Naive thymus-derived CD4-positive, alpha-beta T cell (primary cell): ENCODE results near the gene DGKH. TPM values are rescaled to one million over a fixed set of nuclear protein-coding genes. Genes with fewer than 3 reads are reported as not detected.
"Not testable (repeated sequence)": the region's sequence is repeated elsewhere in the genome, so short reads cannot be mapped to it uniquely, and the experiment has no call there.

ENCODE experiments used
- ATAC-seq: fragments of 150-1000 bp; cut with Tn5 transposase; 2 replicates; pipeline ENCODE4 v1.10.0; 2021; ENCODE audit warnings: mild to moderate bottlenecking, moderate library complexity
- CTCF ChIA-PET: fragments of 350-600 bp; sonication (Branson Sonifier 250); formaldehyde crosslinking; loops from one replicate; lab custom pipeline; 2021; ENCODE audit warnings: antibody characterized with exemption; lab: Charles Lee
- POLR2A ChIA-PET: fragments of 350-600 bp; sonication (Branson Sonifier 250); formaldehyde crosslinking; loops from one replicate; lab custom pipeline; 2021; ENCODE audit warnings: antibody characterized with exemption, inconsistent platforms; lab: Charles Lee
- DNase-seq, 9 donors: peaks; one replicate each; pipeline versions ENCODE4 v3.0.0 to v3.0.0-alpha.2; 2020 to 2022; ENCODE audit warnings: mixed read lengths in 1 of 9
- H3K27ac ChIP-seq: one replicate; pipeline ENCODE4 v1.7.0; 2013; ENCODE audit warnings: mild to moderate bottlenecking, low read depth, low read length, moderate library complexity
- H3K27me3 ChIP-seq, 2 donors: one replicate each; pipeline ENCODE4 v1.7.0; 2013; ENCODE audit warnings: low read length in 2 of 2, mild to moderate bottlenecking in 2 of 2, moderate library complexity in 2 of 2; ENCODE audit not compliant: control insufficient read depth in 2 of 2, insufficient read depth in 2 of 2
- H3K36me3 ChIP-seq, 3 experiments: 1 replicate in 2 of 3; 2 replicates in 1 of 3; pipeline ENCODE4 v1.7.0; 2013; ENCODE audit warnings: low read length in 3 of 3, mild to moderate bottlenecking in 3 of 3, moderate library complexity in 1 of 3; ENCODE audit not compliant: insufficient read depth in 3 of 3, control insufficient read depth in 2 of 3
- H3K4me1 ChIP-seq, 2 donors: one replicate each; pipeline ENCODE4 v1.7.0; 2013; ENCODE audit warnings: low read length in 2 of 2, mild to moderate bottlenecking in 2 of 2, moderate library complexity in 1 of 2; ENCODE audit not compliant: control insufficient read depth in 2 of 2, insufficient read depth in 2 of 2
- H3K4me3 ChIP-seq: 2 replicates; pipeline ENCODE4 v1.7.0; 2013; ENCODE audit warnings: mild to moderate bottlenecking, low read length
- H3K9me3 ChIP-seq, 3 experiments: 1 replicate in 2 of 3; 2 replicates in 1 of 3; pipeline ENCODE4 v1.7.0; 2013; ENCODE audit warnings: low read length in 3 of 3; ENCODE audit not compliant: control insufficient read depth in 2 of 3
- H3K27ac Mint-ChIP-seq, 9 donors: one replicate each; pipeline ENCODE4 v1.8.0; 2020 to 2022; ENCODE audit warnings: mixed read lengths in 9 of 9, mild to moderate bottlenecking in 8 of 9, moderate library complexity in 5 of 9, inconsistent platforms in 2 of 9
- H3K27me3 Mint-ChIP-seq, 5 donors: one replicate each; pipeline ENCODE4 v1.8.0; 2021 to 2022; ENCODE audit warnings: mixed read lengths in 5 of 5, mild to moderate bottlenecking in 1 of 5
- H3K36me3 Mint-ChIP-seq, 5 donors: one replicate each; pipeline ENCODE4 v1.8.0; 2020 to 2022; ENCODE audit warnings: mixed read lengths in 5 of 5, mild to moderate bottlenecking in 3 of 5, inconsistent platforms in 1 of 5
- H3K4me1 Mint-ChIP-seq, 7 donors: one replicate each; pipeline ENCODE4 v1.8.0; 2020 to 2022; ENCODE audit warnings: mixed read lengths in 7 of 7, mild to moderate bottlenecking in 3 of 7, inconsistent platforms in 1 of 7
- H3K4me3 Mint-ChIP-seq, 10 donors: one replicate each; pipeline ENCODE4 v1.8.0; 2020 to 2022; ENCODE audit warnings: mild to moderate bottlenecking in 10 of 10, mixed read lengths in 10 of 10, moderate library complexity in 6 of 10, inconsistent platforms in 2 of 10
- H3K9me3 Mint-ChIP-seq, 11 donors: one replicate each; pipeline ENCODE4 v1.8.0; 2020 to 2022; ENCODE audit warnings: mixed read lengths in 11 of 11, mild to moderate bottlenecking in 4 of 11, inconsistent platforms in 1 of 11, moderate library complexity in 1 of 11
- intact Hi-C, 2 donors: fragments of 100-400 bp; cut with micrococcal nuclease; formaldehyde crosslinking; loops; one replicate each; pipeline ENCODE4 v1.15.1; 2023
- polyA plus RNA-seq, 2 donors: library from polyadenylated mRNA; unstranded; fragments of 300-500 nt; fragmentation: Illumina TruSeq; gene quantifications; one replicate each; pipeline ENCODE4 v1.2.3, GENCODE V29; 2021
- total RNA-seq, 6 experiments: library from RNA in 5 of 6; stranded (reverse) in 5 of 6; gene quantifications; 1 replicate in 5 of 6; 2 replicates in 1 of 6; pipeline ENCODE4 v1.2.3 and lab custom pipeline; 2021 to 2026

DGKH gene
- total and polyA plus RNA-seq, 7 experiments from 2014 or later, result 0.85 to 16.4 (median 6.8) TPM

DNA sequence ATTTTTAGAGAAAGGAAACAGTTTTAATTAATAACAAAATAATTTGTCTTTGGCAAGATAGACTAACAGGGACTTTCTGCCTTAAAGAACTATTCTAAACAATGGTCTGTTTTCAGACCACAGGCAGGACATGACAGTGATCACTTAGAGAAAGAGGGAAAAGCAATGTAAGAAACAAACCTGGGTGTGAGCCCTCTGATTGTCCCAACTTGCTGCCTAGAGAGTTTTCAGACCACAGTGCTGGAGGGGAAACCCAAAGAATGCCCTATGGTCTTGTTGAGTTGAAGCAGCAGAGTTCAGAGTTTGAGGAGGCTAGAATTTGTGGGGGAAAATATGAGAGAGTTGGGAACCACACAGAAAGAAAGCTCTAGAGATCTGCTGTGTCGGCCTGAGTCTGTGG is 38.1 kb downstream of the DGKH start:
- Histone ChIP-seq H3K27me3 (no peaks in the 10 kb centered on the region), H3K9me3 (no peaks in the 10 kb centered on the region), H3K4me3 (no peak overlapping the region), H3K27ac (no peak overlapping the region), H3K4me1 (no peaks in the 10 kb centered on the region), H3K36me3 (no peaks in the 10 kb centered on the region)
- H3K4me1 Mint-ChIP-seq, result peaks cover 0 to 8% (median 0%) of the 10 kb centered on the region in 7 donors
- no peak overlapping the region for H3K27ac Mint-ChIP-seq
- DNase-seq (no peak), ATAC-seq (no peak)
- ChIA-PET CTCF (no interaction called here), POLR2A (no interaction called here)
- H3K9me3 Mint-ChIP-seq, result peaks cover 0 to 12% (median 6%) of the 10 kb centered on the region in 11 donors
- H3K36me3 Mint-ChIP-seq, result peaks cover 11 to 47% (median 32%) of the 10 kb centered on the region in 5 donors
- H3K27me3 Mint-ChIP-seq, result no peaks in the 10 kb centered on the region
- H3K4me3 Mint-ChIP-seq, result no peak overlapping the region
- intact Hi-C loops, result no loop called here

DNA sequence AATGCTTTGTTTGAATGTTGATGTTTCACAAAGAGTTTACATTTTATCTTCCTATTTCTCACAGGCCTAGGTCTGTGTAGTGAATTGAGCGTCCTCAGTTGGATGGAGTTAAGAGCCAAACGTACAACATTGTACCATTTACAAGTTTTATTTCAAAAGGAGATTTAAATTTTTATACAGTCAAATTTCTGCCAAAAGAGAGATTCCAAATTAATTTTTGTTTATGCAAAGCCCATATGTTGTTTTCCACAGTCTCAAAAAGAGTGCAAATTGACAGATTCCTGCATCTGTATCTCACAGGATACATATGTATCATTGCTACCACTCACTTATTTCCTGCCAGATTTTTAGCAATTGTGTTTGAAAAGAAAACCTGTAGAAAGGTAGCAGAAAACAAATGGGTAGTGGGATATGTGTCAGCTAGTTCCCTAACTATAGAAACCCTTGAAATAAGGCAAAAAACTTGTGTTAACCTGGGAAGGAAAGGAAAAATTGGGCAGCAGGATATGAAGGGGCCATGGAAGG is 46.1 kb downstream of the DGKH start:
- ATAC-seq (no peak), DNase-seq (no peak)
- Histone ChIP-seq H3K27me3 (no peaks in the 10 kb centered on the region), H3K27ac (no peak overlapping the region), H3K36me3 (no peaks in the 10 kb centered on the region), H3K4me1 (no peaks in the 10 kb centered on the region), H3K4me3 (no peak overlapping the region), H3K9me3 (no peaks in the 10 kb centered on the region)
- ChIA-PET CTCF (no interaction called here), POLR2A (no interaction called here)
- Mint-ChIP-seq H3K4me1 (peaks cover 0 to 4% (median 0%) of the 10 kb centered on the region in 7 donors), H3K27ac (no peak overlapping the region), H3K9me3 (peaks cover 0 to 3% (median 0%) of the 10 kb centered on the region in 11 donors), H3K36me3 (peaks cover 5 to 28% (median 20%) of the 10 kb centered on the region in 5 donors), H3K27me3 (no peaks in the 10 kb centered on the region), H3K4me3 (no peak overlapping the region)
- intact Hi-C loops, result no loop called here

DNA sequence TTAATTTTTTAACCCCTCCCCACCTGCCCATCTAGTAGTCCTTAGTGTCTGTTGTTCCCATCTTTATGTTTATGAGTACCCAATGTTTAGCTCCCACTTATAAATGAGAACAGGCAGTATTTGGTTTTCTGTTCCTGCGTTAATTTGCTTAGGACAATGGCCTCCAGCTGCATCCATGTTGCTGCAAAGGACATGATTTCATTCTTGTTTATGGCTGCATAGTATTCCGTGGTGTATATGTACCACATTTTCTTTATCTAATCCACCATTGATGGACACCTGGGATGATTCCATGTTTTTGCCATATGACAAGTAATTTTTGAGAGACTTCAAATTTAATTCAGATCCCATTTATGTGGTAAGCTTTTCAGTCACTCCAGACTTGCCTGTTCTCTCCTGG is 47.8 kb downstream of the DGKH start:
- H3K4me1 ChIP-seq, H3K36me3 ChIP-seq, H3K27ac Mint-ChIP-seq, intact Hi-C loops, H3K9me3 ChIP-seq, H3K9me3 Mint-ChIP-seq, H3K27me3 ChIP-seq, DNase-seq, CTCF ChIA-PET, POLR2A ChIA-PET, H3K27ac ChIP-seq, H3K27me3 Mint-ChIP-seq, ATAC-seq, H3K4me3 ChIP-seq, H3K4me3 Mint-ChIP-seq: not testable (repeated sequence)
- Mint-ChIP-seq H3K36me3 (peaks cover 0 to 20% (median 13%) of the 10 kb centered on the region in 5 donors), H3K4me1 (peaks cover 0 to 11% (median 0%) of the 10 kb centered on the region in 7 donors)

DNA sequence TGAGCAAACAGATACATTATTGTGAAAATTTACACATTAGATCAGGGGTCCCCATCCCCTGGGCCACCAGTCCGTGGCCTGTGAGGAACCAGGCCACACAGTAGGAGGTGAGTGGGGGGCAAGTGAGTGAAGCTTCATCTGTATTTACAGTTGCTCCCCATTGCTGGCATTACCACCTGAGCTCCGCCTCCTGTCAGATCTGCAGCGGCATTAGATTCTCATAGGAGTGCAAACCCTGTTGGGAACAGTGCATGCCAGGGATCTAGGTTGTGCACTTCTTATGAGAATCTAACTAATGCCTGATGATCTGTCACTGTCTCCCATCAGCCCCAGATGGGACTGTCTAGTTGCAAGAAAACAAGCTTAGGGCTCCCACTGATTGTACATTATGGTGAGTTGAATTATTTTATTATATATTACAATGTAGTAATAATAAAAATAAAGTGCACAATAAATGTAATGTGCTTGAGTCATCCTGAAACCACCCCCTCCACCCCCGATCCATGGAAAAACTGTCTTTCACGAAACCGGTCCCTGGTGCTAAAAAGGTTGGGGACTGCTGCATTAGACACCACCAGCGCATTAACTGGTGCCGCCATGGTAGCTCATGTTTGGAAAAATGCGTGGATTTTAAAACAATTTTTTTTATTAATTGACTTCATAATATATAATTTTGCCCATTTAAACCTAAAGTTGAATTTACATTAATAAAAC is 51.7 kb downstream of the DGKH start:
- Mint-ChIP-seq H3K27me3 (no peaks in the 10 kb centered on the region), H3K4me3 (no peak overlapping the region), H3K27ac (no peak overlapping the region), H3K9me3 (peaks cover 0 to 9% (median 0%) of the 10 kb centered on the region in 11 donors), H3K36me3 (peaks cover 3 to 29% (median 17%) of the 10 kb centered on the region in 5 donors), H3K4me1 (peaks cover 0 to 22% (median 2%) of the 10 kb centered on the region in 7 donors)
- no peak for DNase-seq
- H3K4me3 ChIP-seq, result no peak overlapping the region
- no peak overlapping the region for H3K27ac ChIP-seq
- intact Hi-C loops, result no loop called here
- ATAC-seq, result no peak
- no peaks in the 10 kb centered on the region for H3K27me3 ChIP-seq
- H3K36me3 ChIP-seq, result no peaks in the 10 kb centered on the region
- H3K4me1 ChIP-seq, result no peaks in the 10 kb centered on the region
- POLR2A ChIA-PET, result no interaction called here
- CTCF ChIA-PET, result no interaction called here
- H3K9me3 ChIP-seq, result no peaks in the 10 kb centered on the region

DNA sequence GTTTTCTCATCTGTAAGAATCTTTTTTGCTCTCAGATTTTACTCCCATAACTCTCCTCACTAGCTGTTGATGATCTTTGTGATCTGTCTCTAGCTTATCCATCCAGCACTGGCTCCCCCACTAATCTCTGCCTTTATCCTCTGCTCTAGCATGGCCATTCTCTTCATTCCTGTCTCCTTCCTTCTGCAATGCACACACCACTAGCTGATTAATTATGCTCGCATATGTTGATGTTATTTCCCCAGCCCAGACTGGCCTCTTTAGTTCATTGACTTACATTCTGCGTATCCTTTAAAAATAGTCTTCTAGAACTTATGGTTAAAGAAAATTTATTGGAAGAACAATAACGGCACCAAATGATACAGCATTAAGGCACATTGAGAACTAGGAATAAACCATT is 52.5 kb downstream of the DGKH start:
- ATAC-seq, result no peak
- no peak overlapping the region for H3K27ac Mint-ChIP-seq
- CTCF ChIA-PET, result no interaction called here

DNA sequence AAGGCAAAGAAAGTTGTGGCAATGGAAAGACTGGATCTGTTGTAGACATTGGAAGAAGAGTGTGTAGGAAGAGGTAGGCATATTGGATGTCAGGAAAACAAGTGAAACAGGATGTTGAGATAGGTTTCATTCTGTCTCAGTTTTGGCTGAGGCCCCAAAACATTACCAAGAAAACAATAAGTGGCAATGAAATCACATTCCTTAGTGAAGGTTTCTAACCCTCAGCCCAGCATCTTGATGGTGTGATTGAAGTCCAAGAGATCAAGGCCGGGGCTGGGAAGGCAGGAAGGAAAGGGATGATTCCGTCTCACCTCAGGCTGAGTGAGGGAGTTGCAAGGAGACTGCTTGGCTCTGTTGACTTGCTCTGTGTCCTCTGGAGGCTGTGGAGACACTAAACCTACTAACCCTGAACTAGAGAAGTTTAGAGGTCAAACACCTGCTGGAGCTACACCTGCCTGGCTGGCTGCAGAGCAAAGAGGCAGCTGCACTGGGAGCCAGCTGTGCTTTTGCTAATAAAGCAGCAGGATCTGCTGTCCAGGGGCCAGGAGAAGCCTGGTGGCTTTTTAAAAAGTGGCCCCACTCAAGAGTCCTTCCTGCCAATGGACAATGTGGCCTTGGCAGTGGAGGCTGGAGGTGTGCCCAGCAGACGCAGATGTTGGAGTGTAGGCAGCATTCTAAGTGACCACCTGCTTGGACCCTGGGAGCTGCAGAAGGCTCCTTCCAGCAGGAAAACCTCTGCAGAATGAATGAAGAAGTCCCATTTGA is 53.6 kb downstream of the DGKH start:
- Mint-ChIP-seq H3K36me3 (peaks cover 3 to 28% (median 14%) of the 10 kb centered on the region in 5 donors), H3K9me3 (peaks cover 0 to 9% (median 0%) of the 10 kb centered on the region in 11 donors), H3K4me3 (no peak overlapping the region), H3K27ac (peak overlapping the region in 1 of 9 donors; percentile 20), H3K27me3 (no peaks in the 10 kb centered on the region), H3K4me1 (peaks cover 0 to 24% (median 2%) of the 10 kb centered on the region in 7 donors)
- Histone ChIP-seq H3K9me3 (no peaks in the 10 kb centered on the region), H3K27ac (no peak overlapping the region), H3K27me3 (no peaks in the 10 kb centered on the region), H3K4me1 (no peaks in the 10 kb centered on the region), H3K4me3 (no peak overlapping the region), H3K36me3 (no peaks in the 10 kb centered on the region)
- ChIA-PET CTCF (no interaction called here), POLR2A (no interaction called here)
- intact Hi-C loops, result no loop called here
- DNase-seq, result no peak
- no peak for ATAC-seq

More for the DNA sequence above, 52.5 kb downstream of the DGKH start:
- no peaks in the 10 kb centered on the region for H3K27me3 ChIP-seq
- no peaks in the 10 kb centered on the region for H3K9me3 ChIP-seq
- no peaks in the 10 kb centered on the region for H3K27me3 Mint-ChIP-seq
- POLR2A ChIA-PET, result no interaction called here
- H3K27ac ChIP-seq, result no peak overlapping the region
- H3K4me1 ChIP-seq, result no peaks in the 10 kb centered on the region
- no peak for DNase-seq
- peaks cover 3 to 29% (median 17%) of the 10 kb centered on the region in 5 donors for H3K36me3 Mint-ChIP-seq
- peaks cover 0 to 24% (median 2%) of the 10 kb centered on the region in 7 donors for H3K4me1 Mint-ChIP-seq
- H3K4me3 ChIP-seq, result no peak overlapping the region
- peaks cover 0 to 9% (median 0%) of the 10 kb centered on the region in 11 donors for H3K9me3 Mint-ChIP-seq
- no peak overlapping the region for H3K4me3 Mint-ChIP-seq
- H3K36me3 ChIP-seq, result no peaks in the 10 kb centered on the region
- intact Hi-C loops, result no loop called here
